Spleen (tissue), 11 donors: Measurements from ENCODE around the gene IPCEF1. TPM values are rescaled to one million over a fixed set of nuclear protein-coding genes. Genes with fewer than 3 reads are reported as not detected.

ENCODE experiments used
- DNase-seq: peaks from one replicate; pipeline ENCODE4 v3.0.0-alpha.2; 2020
- H3K27ac ChIP-seq, 8 donors: fragments of 200-600 bp; sonication (generic) in 7 of 8; 1 replicate in 4 of 8; 2 replicates in 4 of 8; pipeline versions ENCODE4 v1.5.0 to v1.8.0; 2016 to 2021; ENCODE audit warnings: inconsistent platforms in 4 of 8, mild to moderate bottlenecking in 4 of 8, moderate library complexity in 1 of 8
- H3K27me3 ChIP-seq, 7 donors: fragments of 200-600 bp; sonication (generic) in 6 of 7; replicated peaks in 1 of 7; 1 replicate in 4 of 7; 2 replicates in 3 of 7; pipeline versions ENCODE4 v1.5.0 to v1.8.0; 2016 to 2021; ENCODE audit warnings: inconsistent platforms in 3 of 7, mild to moderate bottlenecking in 1 of 7
- H3K36me3 ChIP-seq, 6 donors: fragments of 200-600 bp; sonication (generic) in 5 of 6; 1 replicate in 4 of 6; 2 replicates in 2 of 6; pipeline versions ENCODE4 v1.5.0 to v1.8.0; 2016 to 2021; ENCODE audit warnings: inconsistent platforms in 2 of 6
- H3K4me1 ChIP-seq, 6 donors: fragments of 200-600 bp; sonication (generic) in 5 of 6; 1 replicate in 3 of 6; 2 replicates in 3 of 6; pipeline versions ENCODE4 v1.5.0 to v1.8.0; 2016 to 2021; ENCODE audit warnings: inconsistent platforms in 3 of 6
- H3K4me3 ChIP-seq, 8 donors: fragments of 200-600 bp; sonication (generic) in 7 of 8; 1 replicate in 4 of 8; 2 replicates in 4 of 8; pipeline versions ENCODE4 v1.5.0 to v1.8.0; 2016 to 2021; ENCODE audit warnings: inconsistent platforms in 4 of 8, mild to moderate bottlenecking in 4 of 8, moderate library complexity in 2 of 8
- H3K9me3 ChIP-seq, 8 donors: fragments of 200-600 bp; sonication (generic) in 7 of 8; 1 replicate in 4 of 8; 2 replicates in 4 of 8; pipeline versions ENCODE4 v1.5.0 to v1.8.0; 2016 to 2021; ENCODE audit warnings: inconsistent platforms in 4 of 8
- POLR2A ChIP-seq, 3 donors: fragments of 450-650 bp; IDR thresholded peaks; one replicate each; pipeline ENCODE4 v1.5.1; 2017; ENCODE audit warnings: antibody characterized with exemption in 3 of 3, mild to moderate bottlenecking in 1 of 3
- POLR2AphosphoS5 ChIP-seq, 3 donors: sonication (generic); formaldehyde crosslinking; IDR thresholded peaks; one replicate each; pipeline ENCODE4 v1.5.1; 2017; ENCODE audit warnings: antibody characterized with exemption in 3 of 3
- WGBS, 5 donors: extraction: QIAGEN DNeasy Blood & Tissue Kit in 3 of 5; methylation state at CpG; one replicate each; pipeline versions ENCODE4 v1.1.5 to v1.1.7; 2013 to 2018; 5-methylcytosine and 5-hydroxymethylcytosine counted together
- intact Hi-C: fragments of 100-400 bp; cut with DNase I; formaldehyde crosslinking; loops from one replicate; pipeline ENCODE4 v1.15.0; 2023; ENCODE audit warnings: low total_unique reads
- polyA plus RNA-seq, 3 donors: library from polyadenylated mRNA; stranded (reverse); fragments of 200-250 nt; gene quantifications; one replicate each; pipeline ENCODE4 v1.2.1, GENCODE V29; 2013
- total RNA-seq, 7 donors: library from RNA; depleted of rRNA in 3 of 7; stranded (reverse); fragments of >200 nt in 3 of 7; fragmentation: NEBNext Ultra II Directional in 4 of 7; extraction: Animal tissue kit (Norgen Biotek cat#: 25700) in 4 of 7; gene quantifications; one replicate each; pipeline versions ENCODE4 v1.1.0 to v1.2.1, GENCODE V29; 2016 to 2021
- TF ChIP-seq, protein P1 (sequence below), 11 experiments: fragments of 200-600 bp in 7 of 11; fragments of 450-650 bp in 4 of 11; sonication (generic) in 4 of 11; IDR thresholded peaks in 8 of 11; conservative IDR thresholded peaks in 3 of 11; 1 replicate in 7 of 11; 2 replicates in 4 of 11; pipeline versions ENCODE4 v1.4.0 to v1.8.0; 2016 to 2021; ENCODE audit warnings: antibody characterized with exemption in 11 of 11, inconsistent platforms in 4 of 11, mild to moderate bottlenecking in 1 of 11
- donor health status: healthy with polysubstance abuse.
- donor health status: DM: no; HTN: no; CAD: no; lungs with moderate emphysema.
- donor health status: DM: no; HTN: no; CAD: no.
- donor health status: Bipolar disorder and iron deficiency.
- donor health status: healthy.
- donor health status: DM: no; HTN: no; CAD: no.
- donor health status: DM: yes; HTN: yes; CAD: no.

Gene IPCEF1
- total and polyA plus RNA-seq, 10 donors, result 1.4 to 32.2 (median 26.2) TPM

DNA sequence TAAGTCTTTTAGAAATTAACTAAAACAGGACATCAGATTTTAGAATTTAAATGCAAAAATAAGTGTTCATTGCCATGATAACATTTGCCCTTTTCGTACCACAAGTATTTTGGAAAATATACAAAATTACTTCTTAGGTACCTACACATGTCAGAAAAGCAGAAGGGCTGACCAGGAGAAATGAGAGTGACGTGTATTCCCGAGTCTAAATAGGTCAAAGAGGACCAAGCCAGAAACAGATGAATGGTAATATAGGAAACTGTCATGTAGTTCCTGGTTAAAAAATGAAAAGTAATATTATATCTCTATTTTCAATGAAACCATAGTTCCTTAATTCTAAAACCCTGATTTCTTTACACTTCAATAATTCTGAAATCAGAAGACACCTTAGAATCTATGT is 126.2 kb downstream of the IPCEF1 start:
- Histone ChIP-seq H3K27me3 (no peaks in the 10 kb centered on the region), H3K4me1 (peaks cover 0 to 80% (median 47%) of the 10 kb centered on the region in 6 donors), H3K27ac (peak overlapping the region in 6 of 8 donors; percentile 41 to 70 (median 55)), H3K36me3 (peaks cover 0 to 7% (median 0%) of the 10 kb centered on the region in 6 donors), H3K4me3 (peak overlapping the region in 2 of 8 donors; percentile 7 to 56), H3K9me3 (no peaks in the 10 kb centered on the region)
- WGBS, 5 donors, result 66 to 78% (median 71%) methylated on average over 3 of the region's 3 CpGs
- intact Hi-C loops, result no loop called here
- TF ChIP-seq, protein P1, sequence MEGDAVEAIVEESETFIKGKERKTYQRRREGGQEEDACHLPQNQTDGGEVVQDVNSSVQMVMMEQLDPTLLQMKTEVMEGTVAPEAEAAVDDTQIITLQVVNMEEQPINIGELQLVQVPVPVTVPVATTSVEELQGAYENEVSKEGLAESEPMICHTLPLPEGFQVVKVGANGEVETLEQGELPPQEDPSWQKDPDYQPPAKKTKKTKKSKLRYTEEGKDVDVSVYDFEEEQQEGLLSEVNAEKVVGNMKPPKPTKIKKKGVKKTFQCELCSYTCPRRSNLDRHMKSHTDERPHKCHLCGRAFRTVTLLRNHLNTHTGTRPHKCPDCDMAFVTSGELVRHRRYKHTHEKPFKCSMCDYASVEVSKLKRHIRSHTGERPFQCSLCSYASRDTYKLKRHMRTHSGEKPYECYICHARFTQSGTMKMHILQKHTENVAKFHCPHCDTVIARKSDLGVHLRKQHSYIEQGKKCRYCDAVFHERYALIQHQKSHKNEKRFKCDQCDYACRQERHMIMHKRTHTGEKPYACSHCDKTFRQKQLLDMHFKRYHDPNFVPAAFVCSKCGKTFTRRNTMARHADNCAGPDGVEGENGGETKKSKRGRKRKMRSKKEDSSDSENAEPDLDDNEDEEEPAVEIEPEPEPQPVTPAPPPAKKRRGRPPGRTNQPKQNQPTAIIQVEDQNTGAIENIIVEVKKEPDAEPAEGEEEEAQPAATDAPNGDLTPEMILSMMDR (IDR thresholded peaks at IDR 0.05 in 8 of 11, conservative IDR thresholded peaks at IDR 0.05 in 3 of 11), result no peak
- TF ChIP-seq POLR2A (IDR thresholded peaks at IDR 0.05) (no peak), POLR2AphosphoS5 (IDR thresholded peaks at IDR 0.05) (no peak)
- no peak for DNase-seq

DNA sequence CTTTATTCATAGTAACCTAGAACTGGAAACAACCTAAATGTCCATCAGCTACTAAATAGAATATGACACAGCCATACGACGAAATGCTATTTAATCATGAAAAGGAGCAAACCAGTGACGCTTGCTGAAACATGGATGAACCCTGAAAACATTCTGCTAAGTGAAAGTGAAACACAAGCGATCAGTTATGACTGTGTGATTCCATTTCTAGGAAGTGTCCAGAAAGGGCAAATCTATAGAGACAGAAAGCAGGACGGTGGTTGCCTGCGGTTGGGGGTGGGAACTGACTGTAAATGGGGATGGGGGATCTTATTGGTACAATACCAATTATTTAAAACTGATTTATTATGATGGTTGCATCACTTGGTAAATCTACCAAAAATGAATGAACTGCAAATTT is 126.8 kb downstream of the IPCEF1 start:
- intact Hi-C loops, result no loop called here
- Histone ChIP-seq H3K4me1 (peaks cover 0 to 79% (median 46%) of the 10 kb centered on the region in 6 donors), H3K9me3 (no peaks in the 10 kb centered on the region), H3K27me3 (no peaks in the 10 kb centered on the region), H3K4me3 (peak overlapping the region in 3 of 8 donors; percentile 7 to 56 (median 9)), H3K36me3 (peaks cover 0 to 7% (median 0%) of the 10 kb centered on the region in 6 donors), H3K27ac (peak overlapping the region in 6 of 8 donors; percentile 41 to 70 (median 55))
- no peak for DNase-seq
- WGBS, 5 donors, result 44 to 58% (median 55%) methylated on average over 6 of the region's 6 CpGs
- no peak for TF ChIP-seq POLR2A (IDR thresholded peaks at IDR 0.05)
- TF ChIP-seq POLR2AphosphoS5 (IDR thresholded peaks at IDR 0.05), result no peak
- TF ChIP-seq, protein P1 (IDR thresholded peaks at IDR 0.05 in 8 of 11, conservative IDR thresholded peaks at IDR 0.05 in 3 of 11), result no peak

DNA sequence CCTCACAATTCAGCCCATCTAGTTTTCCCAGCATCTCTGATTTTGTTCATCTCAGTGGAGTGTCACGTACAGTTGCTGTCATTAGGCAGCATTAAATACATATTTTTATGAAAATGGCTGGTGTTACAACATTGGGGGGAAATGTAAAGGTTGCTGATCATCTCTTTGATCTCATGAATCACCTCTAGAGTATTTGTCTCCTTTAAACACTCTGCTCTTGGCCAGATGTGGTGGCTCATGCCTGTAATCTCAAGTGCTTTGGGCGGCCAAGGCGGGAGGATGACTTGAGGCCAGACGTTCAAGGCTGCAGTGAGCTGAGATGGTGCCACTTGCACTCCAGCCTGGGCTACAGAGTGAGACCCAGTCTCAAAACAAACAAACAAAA is 128.1 kb downstream of the IPCEF1 start:
- DNase-seq, result no peak
- 79 to 91% (median 84%) methylated on average over 4 of the region's 4 CpGs for WGBS, 5 donors
- Histone ChIP-seq H3K27ac (no peak overlapping the region), H3K9me3 (no peaks in the 10 kb centered on the region), H3K4me3 (no peak overlapping the region), H3K36me3 (peaks cover 0 to 4% (median 0%) of the 10 kb centered on the region in 6 donors), H3K4me1 (peaks cover 0 to 66% (median 34%) of the 10 kb centered on the region in 6 donors), H3K27me3 (no peaks in the 10 kb centered on the region)
- TF ChIP-seq POLR2AphosphoS5 (IDR thresholded peaks at IDR 0.05), result no peak
- no peak for TF ChIP-seq POLR2A (IDR thresholded peaks at IDR 0.05)
- TF ChIP-seq, protein P1 (IDR thresholded peaks at IDR 0.05 in 8 of 11, conservative IDR thresholded peaks at IDR 0.05 in 3 of 11), result no peak
- intact Hi-C loops, result no loop called here

DNA sequence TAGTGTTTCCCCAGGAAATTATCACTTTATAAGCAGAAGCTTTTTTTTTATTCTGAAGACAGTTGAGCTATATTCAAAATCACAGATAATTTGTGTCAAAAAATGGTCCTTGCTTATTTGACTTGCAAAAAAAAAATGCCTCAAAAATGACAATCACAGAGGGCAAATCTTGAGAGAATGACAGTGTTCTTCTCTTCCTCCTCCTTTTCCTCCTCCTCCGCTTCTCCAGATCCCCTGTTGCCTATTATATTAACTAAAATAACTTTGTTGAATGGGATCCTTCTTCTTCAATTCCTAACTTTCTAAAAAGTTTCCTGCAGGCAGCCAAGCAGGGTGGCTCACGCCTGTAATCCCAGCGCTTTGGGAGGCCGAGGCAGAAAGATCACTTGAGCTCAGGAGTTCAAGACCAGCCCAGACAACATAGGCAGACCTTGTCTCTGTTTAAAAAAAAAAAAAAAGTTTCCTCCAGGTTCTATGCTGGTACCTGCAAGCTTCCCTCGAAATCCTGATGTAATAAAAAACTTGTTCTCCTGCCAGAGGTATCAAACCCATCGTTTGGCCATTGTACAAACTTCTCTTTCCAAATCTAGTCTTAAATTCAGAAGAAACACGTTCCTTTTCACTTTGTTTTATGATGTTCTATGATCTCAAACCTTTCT is 128.6 kb downstream of the IPCEF1 start:
- Histone ChIP-seq H3K36me3 (peaks cover 0 to 7% (median 0%) of the 10 kb centered on the region in 6 donors), H3K9me3 (no peaks in the 10 kb centered on the region), H3K27ac (no peak overlapping the region), H3K27me3 (no peaks in the 10 kb centered on the region), H3K4me3 (no peak overlapping the region), H3K4me1 (peaks cover 0 to 61% (median 31%) of the 10 kb centered on the region in 6 donors)
- intact Hi-C loops, result no loop called here
- WGBS, 5 donors, result 84 to 94% (median 92%) methylated on average over 7 of the region's 7 CpGs
- TF ChIP-seq POLR2A (IDR thresholded peaks at IDR 0.05) (no peak), POLR2AphosphoS5 (IDR thresholded peaks at IDR 0.05) (no peak)
- TF ChIP-seq, protein P1 (IDR thresholded peaks at IDR 0.05 in 8 of 11, conservative IDR thresholded peaks at IDR 0.05 in 3 of 11), result no peak
- DNase-seq, result no peak
